Liver (tissue), 9 donors: ENCODE measurements around the gene STK11IP. TPM values are rescaled to one million over a fixed set of nuclear protein-coding genes. Genes with fewer than 3 reads are reported as not detected.

ENCODE experiments used
- DNase-seq: peaks from one replicate; pipeline ENCODE4 v3.0.0-alpha.2; 2017; ENCODE audit warnings: low spot score
- H3K27ac ChIP-seq, 2 donors: one replicate each; pipeline ENCODE4 v1.7.0; 2013; ENCODE audit warnings: inconsistent platforms in 2 of 2, low read length in 2 of 2, control low read depth in 1 of 2, low read depth in 1 of 2, mild to moderate bottlenecking in 1 of 2
- H3K27me3 ChIP-seq, 4 donors: one replicate each; pipeline versions ENCODE4 v1.6.1 to v1.7.0; 2013; ENCODE audit warnings: low read length in 3 of 4, inconsistent platforms in 1 of 4, mild to moderate bottlenecking in 1 of 4, moderate library complexity in 1 of 4; ENCODE audit not compliant: control insufficient read depth in 4 of 4, insufficient read depth in 4 of 4
- H3K36me3 ChIP-seq, 4 donors: one replicate each; pipeline versions ENCODE4 v1.6.1 to v1.7.0; 2013; ENCODE audit warnings: low read length in 3 of 4, mild to moderate bottlenecking in 3 of 4, low read depth in 1 of 4, moderate library complexity in 1 of 4; ENCODE audit not compliant: control insufficient read depth in 4 of 4, insufficient read depth in 3 of 4
- H3K4me1 ChIP-seq, 4 donors: one replicate each; pipeline versions ENCODE4 v1.6.1 to v1.7.0; 2013; ENCODE audit warnings: low read length in 3 of 4, mild to moderate bottlenecking in 3 of 4, moderate library complexity in 1 of 4; ENCODE audit not compliant: control insufficient read depth in 4 of 4, insufficient read depth in 4 of 4
- H3K4me3 ChIP-seq, 3 donors: one replicate each; pipeline versions ENCODE4 v1.6.1 to v1.7.0; 2013; ENCODE audit warnings: low read length in 3 of 3, control low read depth in 1 of 3, low read depth in 1 of 3, mild to moderate bottlenecking in 1 of 3
- H3K9ac ChIP-seq, 2 donors: one replicate each; pipeline ENCODE4 v1.7.0; 2013; ENCODE audit warnings: low read length in 2 of 2, mild to moderate bottlenecking in 2 of 2, moderate library complexity in 2 of 2, control low read depth in 1 of 2, low read depth in 1 of 2
- H3K9me3 ChIP-seq, 4 donors: one replicate each; pipeline versions ENCODE4 v1.6.1 to v1.7.0; 2013; ENCODE audit warnings: low read length in 3 of 4; ENCODE audit not compliant: control insufficient read depth in 4 of 4
- ATF3 ChIP-seq: IDR thresholded peaks from 2 replicates; pipeline ENCODE4 v1.6.1; 2016; ENCODE audit warnings: antibody characterized with exemption
- CTCF ChIP-seq: fragments of 150-350 bp; IDR thresholded peaks from 2 replicates; pipeline ENCODE4 v1.5.1; 2017; ENCODE audit warnings: improper control_type of control experiment, low read depth, low read length; ENCODE audit not compliant: missing input control
- EGR1 ChIP-seq, 2 donors: IDR thresholded peaks; 2 replicates each; pipeline ENCODE4 v1.6.1; 2016 to 2018; ENCODE audit warnings: antibody characterized with exemption in 2 of 2, low read depth in 2 of 2
- FOXA1 ChIP-seq: IDR thresholded peaks from 2 replicates; pipeline ENCODE4 v1.6.1; 2016; ENCODE audit warnings: antibody characterized with exemption
- FOXA2 ChIP-seq: IDR thresholded peaks from 2 replicates; pipeline ENCODE4 v1.6.1; 2016; ENCODE audit warnings: antibody characterized with exemption
- GABPA ChIP-seq, 2 donors: IDR thresholded peaks in 1 of 2; conservative IDR thresholded peaks in 1 of 2; 2 replicates each; pipeline ENCODE4 v1.6.1; 2016; ENCODE audit warnings: antibody characterized with exemption in 2 of 2, mild to moderate bottlenecking in 1 of 2, moderate library complexity in 1 of 2
- HNF4A ChIP-seq, 2 donors: conservative IDR thresholded peaks; 2 replicates each; pipeline ENCODE4 v1.6.1; 2016; ENCODE audit warnings: antibody characterized with exemption in 2 of 2, mild to moderate bottlenecking in 2 of 2
- HNF4G ChIP-seq: IDR thresholded peaks from 2 replicates; pipeline ENCODE4 v1.6.1; 2016; ENCODE audit warnings: antibody characterized with exemption
- JUND ChIP-seq, 2 donors: IDR thresholded peaks; 2 replicates each; pipeline ENCODE4 v1.6.1; 2016; ENCODE audit warnings: antibody characterized with exemption in 2 of 2
- MAX ChIP-seq: IDR thresholded peaks from 2 replicates; pipeline ENCODE4 v1.6.1; 2016; ENCODE audit warnings: antibody characterized with exemption
- NR2F2 ChIP-seq: IDR thresholded peaks from 2 replicates; pipeline ENCODE4 v1.6.1; 2016; ENCODE audit warnings: antibody characterized with exemption
- RAD21 ChIP-seq, 2 donors: IDR thresholded peaks; 2 replicates each; pipeline ENCODE4 v1.6.1; 2016; ENCODE audit warnings: antibody characterized with exemption in 2 of 2, mild to moderate bottlenecking in 2 of 2
- REST ChIP-seq: IDR thresholded peaks from 2 replicates; pipeline ENCODE4 v1.6.1; 2016; ENCODE audit warnings: antibody characterized with exemption, mild to moderate bottlenecking
- RXRA ChIP-seq, 2 donors: IDR thresholded peaks; 2 replicates each; pipeline ENCODE4 v1.6.1; 2017 to 2018; ENCODE audit warnings: antibody characterized with exemption in 2 of 2, mild to moderate bottlenecking in 1 of 2
- SP1 ChIP-seq: IDR thresholded peaks from 2 replicates; pipeline ENCODE4 v1.6.1; 2018; ENCODE audit warnings: antibody characterized with exemption, mild to moderate bottlenecking
- TAF1 ChIP-seq: conservative IDR thresholded peaks from 2 replicates; pipeline ENCODE4 v1.6.1; 2016; ENCODE audit warnings: antibody characterized with exemption, mild to moderate bottlenecking
- YY1 ChIP-seq: IDR thresholded peaks from 2 replicates; pipeline ENCODE4 v1.6.1; 2016; ENCODE audit warnings: antibody characterized with exemption, mild to moderate bottlenecking
- ZBTB33 ChIP-seq: IDR thresholded peaks from 2 replicates; pipeline ENCODE4 v1.6.1; 2016; ENCODE audit warnings: antibody characterized with exemption
- WGBS: extraction: QIAGEN DNeasy Blood & Tissue Kit; methylation state at CpG from one replicate; pipeline ENCODE4 v1.1.7; 2013; 5-methylcytosine and 5-hydroxymethylcytosine counted together
- polyA plus RNA-seq, 2 donors: library from polyadenylated mRNA; stranded (reverse) in 1 of 2; unstranded in 1 of 2; fragments of 200-250 nt in 1 of 2; fragments of >200 nt in 1 of 2; fragmentation: Nextera tagmentation in 1 of 2; extraction: Ambion mirVana in 1 of 2; gene quantifications; one replicate each; pipeline versions ENCODE4 v1.2.1 to v1.2.3, GENCODE V29; 2013 to 2015
- total RNA-seq, 2 donors: library from RNA; depleted of rRNA; stranded (reverse); fragments of >200 nt; gene quantifications; one replicate each; pipeline ENCODE4 v1.2.3, GENCODE V29; 2014
- donor health status: healthy.
- donor health status: healthy.
- donor health status: healthy.
- donor health status: healthy.
- donor health status: healthy.

The STK11IP gene
- total and polyA plus RNA-seq, 4 donors = 2.9 to 8.4 (median 6.4) TPM

GRCh38 chr2:219630770-219631405, 33.2 kb downstream of the STK11IP start:
- Histone ChIP-seq H3K4me1 (peaks cover 0 to 5% (median 4%) of the 10 kb centered on the region in 4 donors), H3K36me3 (no peaks in the 10 kb centered on the region), H3K27me3 (no peaks in the 10 kb centered on the region), H3K9ac (no peak overlapping the region), H3K4me3 (no peak overlapping the region), H3K27ac (no peak overlapping the region), H3K9me3 (no peaks in the 10 kb centered on the region)
- WGBS = 61% methylated on average over 17 of the region's 17 CpGs
- no peak for DNase-seq
- TF ChIP-seq GABPA (IDR thresholded peaks at IDR 0.05 in 1 of 2, conservative IDR thresholded peaks at IDR 0.05 in 1 of 2) (no peak), CTCF (no peak), YY1 (no peak), JUND (IDR thresholded peaks at IDR 0.05) (no peak), SP1 (no peak), REST (no peak), HNF4G (no peak), RXRA (IDR thresholded peaks at IDR 0.05) (no peak), TAF1 (no peak), NR2F2 (no peak), MAX (no peak), EGR1 (IDR thresholded peaks at IDR 0.05; ENCODE audit: low read depth in 2 of 2) (no peak), ATF3 (no peak), FOXA1 (no peak), ZBTB33 (no peak), FOXA2 (no peak), RAD21 (IDR thresholded peaks at IDR 0.05) (no peak), HNF4A (conservative IDR thresholded peaks at IDR 0.05) (no peak)
